Smooth muscle cell (in vitro differentiated cells): ENCODE data around the gene EPAS1. TPM values are rescaled to one million over a fixed set of nuclear protein-coding genes. Genes with fewer than 3 reads are reported as not detected.

Experiments used
- DNase-seq: peaks from one replicate; lab custom pipeline; 2025; ENCODE audit not compliant: unreplicated experiment; lab: John Stamatoyannopoulos, UW
- H2AFZ ChIP-seq: fragments of 200-600 bp; sonication (generic); 2 replicates; pipeline ENCODE4 v1.6.0; 2016; ENCODE audit warnings: antibody characterized with exemption, low read depth, mild to moderate bottlenecking
- H3F3A ChIP-seq: fragments of 200-600 bp; sonication (generic); 2 replicates; pipeline ENCODE4 v1.6.0; 2017; ENCODE audit warnings: antibody characterized with exemption, low read depth
- H3K27ac ChIP-seq: fragments of 200-600 bp; sonication (generic); 2 replicates; pipeline ENCODE4 v1.5.1; 2016; ENCODE audit warnings: low read depth, mild to moderate bottlenecking
- H3K27me3 ChIP-seq: fragments of 200-600 bp; sonication (generic); 2 replicates; pipeline ENCODE4 v1.6.1; 2016; ENCODE audit warnings: low read depth, mild to moderate bottlenecking
- H3K36me3 ChIP-seq: fragments of 200-600 bp; sonication (generic); 2 replicates; pipeline ENCODE4 v1.5.1; 2016; ENCODE audit warnings: low read depth
- H3K4me1 ChIP-seq: fragments of 200-600 bp; sonication (generic); 2 replicates; pipeline ENCODE4 v1.5.1; 2016; ENCODE audit warnings: low read depth
- H3K4me2 ChIP-seq: fragments of 200-600 bp; sonication (generic); 2 replicates; pipeline ENCODE4 v1.6.0; 2016; ENCODE audit warnings: mild to moderate bottlenecking
- H3K4me3 ChIP-seq: fragments of 200-600 bp; sonication (generic); 2 replicates; pipeline ENCODE4 v1.5.1; 2016; ENCODE audit warnings: mild to moderate bottlenecking
- H3K79me2 ChIP-seq: fragments of 200-600 bp; sonication (generic); 2 replicates; pipeline ENCODE4 v1.6.0; 2016; ENCODE audit warnings: low read depth, mild to moderate bottlenecking
- H3K9ac ChIP-seq: fragments of 200-600 bp; sonication (generic); 2 replicates; pipeline ENCODE4 v1.6.0; 2016; ENCODE audit warnings: low read depth
- H3K9me3 ChIP-seq: fragments of 200-600 bp; sonication (generic); replicated peaks from 2 replicates; pipeline ENCODE4 v1.5.1; 2016; ENCODE audit warnings: low read depth
- H4K20me1 ChIP-seq: fragments of 200-600 bp; sonication (generic); 2 replicates; pipeline ENCODE4 v1.6.0; 2016; ENCODE audit warnings: low read depth
- CTCF ChIP-seq: fragments of 200-600 bp; sonication (generic); IDR thresholded peaks from 2 replicates; pipeline ENCODE4 v1.5.1; 2017; ENCODE audit warnings: borderline replicate concordance, mild to moderate bottlenecking, antibody characterized with exemption; ENCODE audit not compliant: insufficient read depth, poor library complexity, severe bottlenecking
- WGBS: methylation state at CpG from one replicate; pipeline ENCODE4 v1.1.7; 2016; ENCODE audit warnings: low lambda C conversion rate; 5-methylcytosine and 5-hydroxymethylcytosine counted together
- polyA plus RNA-seq: library from polyadenylated mRNA; unstranded; fragments of >200 nt; fragmentation: Nextera tagmentation; extraction: Ambion mirVana; gene quantifications from 2 replicates; pipeline ENCODE4 v1.2.1, GENCODE V29; 2016
- total RNA-seq: library from RNA; depleted of rRNA; stranded (reverse); fragments of >200 nt; gene quantifications from 2 replicates; pipeline ENCODE4 v1.2.3, GENCODE V29; 2014

EPAS1 gene
- total and polyA plus RNA-seq, 2 experiments from 2014 or later = 31.7 to 91.6 TPM

GRCh38 chr2:46302005-46302695 is 4.9 kb downstream of the EPAS1 start:
- Histone ChIP-seq H3K27me3 (no peaks in the 10 kb centered on the region), H3K36me3 (no peaks in the 10 kb centered on the region), H3K9me3 (no peaks in the 10 kb centered on the region), H2AFZ (no peak overlapping the region), H3F3A (peaks cover 4% of the 10 kb centered on the region), H3K4me1 (no peaks in the 10 kb centered on the region), H3K79me2 (peaks cover 96% of the 10 kb centered on the region), H3K4me2 (peak overlapping the region; percentile 85), H3K9ac (no peak overlapping the region), H3K4me3 (peak overlapping the region; percentile 64), H3K27ac (no peak overlapping the region), H4K20me1 (peaks cover 91% of the 10 kb centered on the region)
- no peak for TF ChIP-seq CTCF
- WGBS = 95% methylated on average over 4 of the region's 4 CpGs
- no peak for DNase-seq

GRCh38 chr2:46303233-46303632 is 6.0 kb downstream of the EPAS1 start:
- DNase-seq = no peak
- TF ChIP-seq CTCF = no peak
- peaks cover 100% of the 10 kb centered on the region for H3K79me2 ChIP-seq

GRCh38 chr2:46303822-46304221 is 6.6 kb downstream of the EPAS1 start:
- Histone ChIP-seq H3K36me3 (no peaks in the 10 kb centered on the region), H3K27me3 (no peaks in the 10 kb centered on the region), H3K4me1 (peaks cover 5% of the 10 kb centered on the region), H3K9me3 (no peaks in the 10 kb centered on the region), H3K4me2 (peak overlapping the region; percentile 24), H3K79me2 (peaks cover 100% of the 10 kb centered on the region), H4K20me1 (peaks cover 91% of the 10 kb centered on the region), H3K9ac (no peak overlapping the region), H3K27ac (peak overlapping the region; percentile 88), H3F3A (peaks cover 14% of the 10 kb centered on the region), H2AFZ (no peak overlapping the region), H3K4me3 (no peak overlapping the region)
- TF ChIP-seq CTCF = no peak
- 70% methylated on average over 5 of the region's 5 CpGs for WGBS
- DNase-seq = no peak

More at GRCh38 chr2:46303233-46303632, 6.0 kb downstream of the EPAS1 start:
- Histone ChIP-seq H3K9me3 (no peaks in the 10 kb centered on the region), H3K27me3 (no peaks in the 10 kb centered on the region), H2AFZ (no peak overlapping the region), H3K4me2 (peak overlapping the region; percentile 24), H3F3A (peaks cover 9% of the 10 kb centered on the region), H3K27ac (peak overlapping the region; percentile 42), H3K9ac (no peak overlapping the region), H3K36me3 (no peaks in the 10 kb centered on the region), H4K20me1 (peaks cover 91% of the 10 kb centered on the region), H3K4me3 (no peak overlapping the region), H3K4me1 (peaks cover 3% of the 10 kb centered on the region)
- 74% methylated on average over 3 of the region's 3 CpGs for WGBS

GRCh38 chr2:46304635-46305034 is 7.4 kb downstream of the EPAS1 start:
- Histone ChIP-seq H4K20me1 (peaks cover 91% of the 10 kb centered on the region), H3K27ac (peak overlapping the region; percentile 88), H3K79me2 (peaks cover 100% of the 10 kb centered on the region), H3K27me3 (no peaks in the 10 kb centered on the region), H2AFZ (no peak overlapping the region), H3K36me3 (no peaks in the 10 kb centered on the region), H3K4me2 (no peak overlapping the region), H3K4me3 (no peak overlapping the region), H3K9ac (no peak overlapping the region), H3K9me3 (no peaks in the 10 kb centered on the region), H3F3A (peaks cover 14% of the 10 kb centered on the region), H3K4me1 (peaks cover 5% of the 10 kb centered on the region)
- WGBS = 92% methylated on average over 3 of the region's 3 CpGs
- TF ChIP-seq CTCF = no peak
- DNase-seq = no peak
